ENCODE data around the gene TMPRSS9.

- TF ChIP-seq CTCF (IDR thresholded peaks at IDR 0.05) (no peak), POLR2A (IDR thresholded peaks at IDR 0.05) (no peak)
These were observed 8.5 kb upstream of the TMPRSS9 start for GRCh38 chr19:2351591-2351990.

All from adrenal gland (tissue), 5 donors.